Osteoblast (primary cell): ENCODE measurements around the gene ZNF740. TPM values are rescaled to one million over a fixed set of nuclear protein-coding genes. Genes with fewer than 3 reads are reported as not detected.
A peak's percentile ranks its signal among the peaks of the same experiment; 100 is the strongest.

Experiments used
- DNase-seq: peaks from one replicate; pipeline ENCODE4 v3.0.0; 2011; ENCODE audit warnings: low spot score, mixed read lengths; ENCODE audit not compliant: insufficient read length; ENCODE audit errors: missing footprints
- H2AFZ ChIP-seq: 2 replicates; pipeline ENCODE4 v1.6.0; 2011; ENCODE audit warnings: mild to moderate bottlenecking, low read length
- H3K27ac ChIP-seq: 2 replicates; pipeline ENCODE4 v1.5.1; 2011; ENCODE audit warnings: mild to moderate bottlenecking, low read depth, low read length, moderate library complexity
- H3K27me3 ChIP-seq: 2 replicates; pipeline ENCODE4 v1.6.0; 2012; ENCODE audit warnings: mild to moderate bottlenecking, control low read depth, inconsistent platforms, low read length, moderate library complexity; ENCODE audit not compliant: insufficient read depth
- H3K36me3 ChIP-seq: 2 replicates; pipeline ENCODE4 v1.5.1; 2011; ENCODE audit warnings: mild to moderate bottlenecking, low read length, control low read depth, moderate library complexity; ENCODE audit not compliant: insufficient read depth
- H3K4me1 ChIP-seq: 2 replicates; pipeline ENCODE4 v1.5.1; 2011; ENCODE audit warnings: mild to moderate bottlenecking, low read length, control low read depth, moderate library complexity; ENCODE audit not compliant: insufficient read depth
- H3K4me2 ChIP-seq: 2 replicates; pipeline ENCODE4 v1.6.0; 2011; ENCODE audit warnings: mild to moderate bottlenecking, low read length; ENCODE audit not compliant: insufficient read depth
- H3K4me3 ChIP-seq: fragments of 200-600 bp; sonication (generic); 3 replicates; pipeline ENCODE4 v1.5.1; 2012; ENCODE audit warnings: mild to moderate bottlenecking, low read length, inconsistent platforms; ENCODE audit not compliant: insufficient read depth
- H3K79me2 ChIP-seq: 2 replicates; pipeline ENCODE4 v1.6.0; 2012; ENCODE audit warnings: mild to moderate bottlenecking, low read length, control low read depth, inconsistent platforms; ENCODE audit not compliant: insufficient read depth
- H3K9me3 ChIP-seq: 2 replicates; pipeline ENCODE4 v1.5.1; 2011; ENCODE audit warnings: low read depth, low read length, control low read depth
- H4K20me1 ChIP-seq: 2 replicates; pipeline ENCODE4 v1.6.0; 2012; ENCODE audit warnings: mild to moderate bottlenecking, low read length, control low read depth; ENCODE audit not compliant: insufficient read depth
- total RNA-seq: library from RNA; depleted of rRNA; stranded (reverse); fragments of >200 nt; gene quantifications from 2 replicates; pipeline ENCODE4 v1.2.3, GENCODE V29; 2012
- TF ChIP-seq, protein P1 (sequence below): IDR thresholded peaks from 2 replicates; pipeline ENCODE4 v1.5.1; 2011; ENCODE audit warnings: mild to moderate bottlenecking, low read depth, low read length, moderate library complexity; ENCODE audit errors: extremely low read depth

The ZNF740 gene
- total RNA-seq, 1 donor: 19.5 TPM

DNA sequence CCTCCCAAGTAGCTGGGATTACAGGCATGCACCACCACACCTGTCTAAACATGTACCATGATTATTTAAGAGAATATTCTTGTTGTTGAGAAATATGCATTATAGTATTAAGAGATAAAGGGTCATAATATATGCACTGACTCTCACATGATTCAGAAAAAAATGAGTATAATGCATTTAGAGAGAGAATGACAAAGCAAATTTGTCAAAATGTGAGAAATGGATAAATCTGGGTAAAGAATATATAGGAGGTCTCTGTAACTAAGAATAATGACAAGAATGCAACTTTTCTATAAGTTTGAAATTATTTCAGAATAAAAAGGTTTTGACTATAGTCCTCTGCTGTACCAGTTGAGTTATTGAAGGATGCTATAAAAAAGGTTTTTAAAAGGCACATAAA, 28.1 kb upstream of the ZNF740 start:
- Histone ChIP-seq H3K4me3 (no peak overlapping the region), H3K79me2 (no peaks in the 10 kb centered on the region), H4K20me1 (no peaks in the 10 kb centered on the region), H3K27ac (no peak overlapping the region), H3K4me2 (no peak overlapping the region), H3K9me3 (no peaks in the 10 kb centered on the region), H3K4me1 (no peaks in the 10 kb centered on the region), H2AFZ (no peak overlapping the region), H3K36me3 (no peaks in the 10 kb centered on the region), H3K27me3 (no peaks in the 10 kb centered on the region)
- peak; percentile 6 for DNase-seq
- TF ChIP-seq, protein P1, sequence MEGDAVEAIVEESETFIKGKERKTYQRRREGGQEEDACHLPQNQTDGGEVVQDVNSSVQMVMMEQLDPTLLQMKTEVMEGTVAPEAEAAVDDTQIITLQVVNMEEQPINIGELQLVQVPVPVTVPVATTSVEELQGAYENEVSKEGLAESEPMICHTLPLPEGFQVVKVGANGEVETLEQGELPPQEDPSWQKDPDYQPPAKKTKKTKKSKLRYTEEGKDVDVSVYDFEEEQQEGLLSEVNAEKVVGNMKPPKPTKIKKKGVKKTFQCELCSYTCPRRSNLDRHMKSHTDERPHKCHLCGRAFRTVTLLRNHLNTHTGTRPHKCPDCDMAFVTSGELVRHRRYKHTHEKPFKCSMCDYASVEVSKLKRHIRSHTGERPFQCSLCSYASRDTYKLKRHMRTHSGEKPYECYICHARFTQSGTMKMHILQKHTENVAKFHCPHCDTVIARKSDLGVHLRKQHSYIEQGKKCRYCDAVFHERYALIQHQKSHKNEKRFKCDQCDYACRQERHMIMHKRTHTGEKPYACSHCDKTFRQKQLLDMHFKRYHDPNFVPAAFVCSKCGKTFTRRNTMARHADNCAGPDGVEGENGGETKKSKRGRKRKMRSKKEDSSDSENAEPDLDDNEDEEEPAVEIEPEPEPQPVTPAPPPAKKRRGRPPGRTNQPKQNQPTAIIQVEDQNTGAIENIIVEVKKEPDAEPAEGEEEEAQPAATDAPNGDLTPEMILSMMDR: no peak

DNA sequence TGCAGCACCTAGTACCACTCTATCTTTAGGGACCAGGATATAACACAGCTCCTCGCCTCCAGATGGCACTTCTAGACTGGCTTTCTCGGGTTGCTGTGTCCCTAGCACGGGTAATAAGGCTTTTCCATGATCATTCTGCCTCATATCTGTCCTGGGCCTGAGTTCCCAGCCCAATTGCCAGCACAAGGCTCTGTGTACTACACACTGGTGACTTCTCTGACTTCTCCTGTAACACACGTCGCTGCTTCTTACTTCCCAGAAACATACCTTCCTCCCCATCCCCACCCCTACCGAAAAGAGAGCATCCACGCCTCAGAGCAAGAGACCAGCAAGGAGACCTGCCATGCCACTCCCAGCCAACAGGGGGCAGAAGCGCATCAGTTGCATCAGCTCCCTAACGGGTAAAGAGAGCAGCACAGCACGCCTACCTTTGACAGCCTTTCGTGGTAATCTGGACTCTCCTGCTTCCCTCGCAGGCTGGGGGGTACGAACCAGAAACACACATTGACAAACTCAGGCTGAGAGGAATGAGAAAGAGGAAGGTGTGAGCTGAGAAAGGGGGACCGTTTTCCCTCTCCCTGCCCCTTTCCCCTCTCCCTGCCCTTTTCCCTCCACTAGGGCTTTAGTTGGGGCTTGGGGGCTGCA, 21.2 kb upstream of the ZNF740 start:
- Histone ChIP-seq H3K9me3 (no peaks in the 10 kb centered on the region), H2AFZ (peak overlapping the region; percentile 64), H3K4me1 (no peaks in the 10 kb centered on the region), H3K4me2 (no peak overlapping the region), H3K4me3 (no peak overlapping the region), H4K20me1 (no peaks in the 10 kb centered on the region), H3K27me3 (no peaks in the 10 kb centered on the region), H3K36me3 (no peaks in the 10 kb centered on the region), H3K27ac (no peak overlapping the region), H3K79me2 (no peaks in the 10 kb centered on the region)
- TF ChIP-seq, protein P1: peak; percentile 100
- DNase-seq: peak; percentile 96

DNA sequence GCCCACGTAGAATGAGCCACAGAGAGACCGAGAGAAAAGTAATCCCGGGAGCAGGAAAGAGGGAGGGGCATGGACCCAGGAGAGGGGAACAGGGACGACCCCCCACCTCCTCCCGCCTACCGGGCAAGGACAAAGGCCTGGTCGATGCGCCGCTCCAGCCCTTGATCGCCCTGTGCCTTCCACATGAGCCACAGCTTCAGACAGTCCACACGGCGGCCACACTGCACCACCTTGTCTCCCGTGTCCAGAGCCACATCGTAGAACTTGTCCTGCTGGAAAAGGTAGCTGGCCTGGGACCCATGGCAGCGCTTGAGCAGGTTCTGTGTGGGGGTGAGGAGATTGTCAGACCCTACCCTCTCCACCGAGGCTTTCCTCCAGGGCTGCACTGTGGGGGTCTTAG, 20.5 kb upstream of the ZNF740 start:
- Histone ChIP-seq H4K20me1 (no peaks in the 10 kb centered on the region), H3K4me3 (no peak overlapping the region), H2AFZ (no peak overlapping the region), H3K9me3 (no peaks in the 10 kb centered on the region), H3K4me1 (no peaks in the 10 kb centered on the region), H3K27ac (no peak overlapping the region), H3K27me3 (no peaks in the 10 kb centered on the region), H3K4me2 (no peak overlapping the region), H3K79me2 (no peaks in the 10 kb centered on the region), H3K36me3 (no peaks in the 10 kb centered on the region)
- TF ChIP-seq, protein P1: no peak
- no peak for DNase-seq

DNA sequence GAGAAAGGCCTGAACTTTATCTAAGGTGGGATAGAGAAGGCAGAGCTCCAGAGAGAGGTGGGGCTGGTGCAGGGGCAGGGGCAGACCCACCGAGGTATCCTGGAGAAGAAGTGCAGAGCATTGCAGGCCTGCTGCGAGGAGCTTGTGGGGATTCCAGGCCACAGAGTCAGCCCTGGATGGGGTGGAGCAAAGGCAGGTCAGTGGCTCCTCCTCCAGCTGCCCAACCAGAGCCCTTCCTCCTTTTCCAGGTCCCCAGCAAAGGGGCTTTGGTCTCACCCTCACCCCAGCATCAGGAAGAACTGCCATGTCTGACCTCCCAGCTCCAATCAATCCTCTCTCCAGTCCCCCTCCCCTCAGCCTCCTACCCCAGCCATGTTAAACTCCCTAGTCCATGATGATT, 19.8 kb upstream of the ZNF740 start:
- TF ChIP-seq, protein P1: no peak
- no peaks in the 10 kb centered on the region for H3K36me3 ChIP-seq
- H3K79me2 ChIP-seq: no peaks in the 10 kb centered on the region
- H2AFZ ChIP-seq: no peak overlapping the region
- H4K20me1 ChIP-seq: no peaks in the 10 kb centered on the region
- no peaks in the 10 kb centered on the region for H3K9me3 ChIP-seq
- no peak overlapping the region for H3K27ac ChIP-seq
- no peaks in the 10 kb centered on the region for H3K4me1 ChIP-seq
- DNase-seq: peak; percentile 67
- no peak overlapping the region for H3K4me3 ChIP-seq
- no peaks in the 10 kb centered on the region for H3K27me3 ChIP-seq
- H3K4me2 ChIP-seq: no peak overlapping the region
